HG03442 (cell line): ENCODE data around the gene AK5.
A peak's percentile ranks its signal among the peaks of the same experiment; 100 is the strongest.
"Not testable (repeated sequence)": the region's sequence is repeated elsewhere in the genome, so short reads cannot be mapped to it uniquely, and the experiment has no call there.

ENCODE experiments used
- ATAC-seq: cut with Tn5 transposase; IDR thresholded peaks from one replicate; pipeline ENCODE4 v1.9.1; 2021; ENCODE audit warnings: mild to moderate bottlenecking, moderate library complexity; ENCODE audit not compliant: unreplicated experiment

Gene AK5

DNA sequence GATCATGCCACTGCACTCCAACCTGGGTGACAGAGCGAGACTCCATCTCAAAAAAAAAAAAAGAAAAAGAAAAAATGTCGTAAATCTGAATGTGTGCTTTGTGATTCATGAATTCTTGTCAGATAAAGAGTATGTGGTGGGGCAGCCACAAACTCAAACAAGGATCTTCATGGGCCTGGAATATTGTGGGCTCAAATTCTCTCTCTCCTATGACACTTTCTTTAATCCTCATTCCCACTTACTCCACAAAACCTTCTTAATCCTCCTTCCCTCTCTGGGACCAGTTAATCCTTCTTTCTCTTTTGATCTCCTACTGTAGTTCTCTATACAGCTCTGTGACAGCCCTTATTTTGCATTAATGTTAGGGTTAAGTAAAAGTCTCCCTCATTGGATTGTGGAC is 112.3 kb downstream of the AK5 start:
- ATAC-seq, result no peak

DNA sequence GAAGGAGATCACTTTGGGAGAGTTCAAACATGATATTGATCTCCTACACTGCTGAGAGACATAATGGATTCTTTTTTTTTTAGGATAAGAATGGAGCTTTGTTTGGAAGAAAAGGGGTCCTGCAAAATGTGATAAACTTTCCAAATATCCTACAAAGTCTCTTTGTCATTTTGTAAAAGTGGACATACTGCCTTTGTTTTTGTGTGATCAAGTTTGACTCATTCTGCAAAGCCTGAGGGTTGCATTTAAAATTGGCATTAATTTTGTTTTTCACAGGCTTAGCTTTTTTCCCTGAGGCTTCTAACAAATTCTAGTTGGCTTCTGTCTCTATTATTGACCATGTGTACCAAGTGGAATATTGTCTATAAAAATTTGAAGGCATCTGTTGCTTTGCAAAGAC is 113.2 kb downstream of the AK5 start:
- ATAC-seq, result no peak

DNA sequence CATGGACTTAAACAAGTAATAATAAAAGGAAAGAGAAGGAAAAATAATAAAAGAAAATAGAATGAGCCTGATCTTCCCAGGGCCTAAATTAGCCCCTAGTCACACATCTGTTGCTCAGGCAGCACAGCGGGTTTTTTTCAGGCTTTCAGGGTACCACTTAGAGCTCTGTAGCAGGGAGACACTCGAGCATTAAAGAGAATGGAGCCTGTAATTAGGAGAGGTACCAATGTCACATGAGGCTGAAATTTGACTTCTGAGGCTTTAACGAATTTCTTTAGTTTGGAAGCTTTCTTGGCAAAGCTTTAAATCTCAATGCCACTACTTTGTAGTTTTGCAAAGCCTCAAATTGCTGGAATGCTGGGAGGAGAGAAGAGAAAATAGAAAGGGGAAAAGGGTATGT is 116.3 kb downstream of the AK5 start:
- no peak for ATAC-seq

DNA sequence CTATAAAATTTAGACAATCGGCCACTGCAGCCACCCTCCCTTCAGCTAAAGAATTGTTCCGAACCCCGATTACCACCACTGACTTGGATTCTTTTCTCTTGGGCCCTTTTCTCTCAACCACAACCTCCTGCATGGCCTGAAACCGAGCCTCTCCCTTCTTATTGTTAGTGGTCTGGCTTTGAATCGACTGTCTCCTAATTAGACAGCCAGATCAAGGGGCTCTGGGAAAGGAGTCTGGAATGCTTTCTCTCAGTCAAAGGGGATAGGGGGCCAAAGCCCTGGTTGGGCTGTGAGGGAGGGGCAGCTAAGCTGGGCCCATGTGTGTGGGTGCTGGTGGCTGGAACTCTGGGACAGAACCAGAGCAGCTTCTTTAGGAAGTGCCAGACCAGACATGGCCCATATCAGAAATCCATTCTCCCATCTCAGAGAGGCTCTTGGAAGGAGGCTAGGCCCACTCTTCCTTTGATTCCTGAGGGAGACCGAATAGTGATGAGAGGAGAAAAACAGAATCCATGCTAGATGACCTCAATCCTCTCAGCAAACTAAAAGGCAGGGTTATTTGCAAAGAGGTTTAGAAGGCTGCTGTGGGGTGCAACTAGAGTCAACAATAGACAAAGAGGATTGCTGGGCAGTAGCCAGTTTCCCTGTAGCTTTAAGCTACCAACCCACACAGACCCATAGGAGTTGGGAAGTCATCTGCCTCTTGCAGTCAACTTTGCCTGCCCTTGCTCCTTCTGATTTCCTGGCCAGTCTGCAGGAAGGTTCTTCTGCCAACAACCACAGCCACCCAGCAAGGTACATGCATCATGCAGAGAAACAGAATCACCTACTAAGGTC is 117.6 kb downstream of the AK5 start:
- no peak for ATAC-seq

DNA sequence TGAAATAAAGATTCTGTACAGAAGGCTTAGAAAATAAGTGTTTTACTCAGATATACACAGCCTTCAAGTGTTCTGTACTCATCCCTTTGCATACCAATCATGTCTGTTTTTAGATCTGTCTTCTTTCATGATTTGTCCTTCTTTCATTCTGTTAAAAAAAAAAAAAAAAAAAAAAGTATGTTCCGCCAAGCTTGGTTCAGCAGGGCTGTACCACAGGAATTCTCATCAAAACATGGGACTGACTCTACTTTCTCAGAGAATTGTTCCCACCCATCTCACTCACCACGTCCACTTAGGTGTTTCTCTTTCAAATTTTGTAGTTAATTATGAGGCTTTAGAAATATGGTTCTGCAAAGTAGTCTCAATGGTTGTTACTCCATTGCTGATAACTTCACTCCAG is 119.0 kb downstream of the AK5 start:
- no peak for ATAC-seq

DNA sequence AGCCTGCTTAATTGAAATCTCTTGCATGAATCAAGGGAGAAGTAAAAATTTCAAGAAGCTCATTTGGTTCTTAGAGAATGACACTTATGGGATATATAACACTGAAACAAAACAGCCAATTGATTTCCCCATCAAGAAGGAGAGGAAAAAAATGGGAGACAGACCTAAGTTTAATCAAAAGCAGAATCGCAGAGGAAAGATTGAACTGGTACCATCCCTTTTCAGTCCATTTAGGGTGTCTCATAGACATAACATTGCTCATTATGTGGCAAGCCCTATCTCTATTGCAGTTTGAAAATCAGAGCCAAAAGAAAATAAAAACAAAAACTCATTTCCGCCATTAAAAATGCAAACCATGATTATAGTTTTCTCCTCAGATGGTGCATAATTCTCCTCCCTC is 119.6 kb downstream of the AK5 start:
- no peak for ATAC-seq

DNA sequence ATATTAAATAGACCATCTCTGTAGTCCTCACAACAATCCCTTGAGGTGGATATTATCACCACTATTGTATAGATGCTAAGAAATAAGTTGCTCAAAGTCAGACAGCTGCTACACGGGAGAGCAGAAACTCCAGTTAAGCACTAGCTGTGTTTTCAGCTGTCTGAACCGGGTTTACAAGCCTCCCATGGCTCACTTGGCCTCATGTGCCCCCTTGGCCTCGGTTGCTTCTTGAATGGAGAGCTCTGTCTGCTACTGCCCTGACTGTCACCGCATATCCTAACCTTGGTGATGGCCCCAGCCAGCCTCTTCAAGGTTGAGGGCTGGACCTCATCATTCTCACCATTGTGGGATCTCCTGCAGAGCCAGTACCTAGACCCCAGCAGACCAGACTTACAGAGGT is 123.4 kb downstream of the AK5 start:
- ATAC-seq, result no peak

DNA sequence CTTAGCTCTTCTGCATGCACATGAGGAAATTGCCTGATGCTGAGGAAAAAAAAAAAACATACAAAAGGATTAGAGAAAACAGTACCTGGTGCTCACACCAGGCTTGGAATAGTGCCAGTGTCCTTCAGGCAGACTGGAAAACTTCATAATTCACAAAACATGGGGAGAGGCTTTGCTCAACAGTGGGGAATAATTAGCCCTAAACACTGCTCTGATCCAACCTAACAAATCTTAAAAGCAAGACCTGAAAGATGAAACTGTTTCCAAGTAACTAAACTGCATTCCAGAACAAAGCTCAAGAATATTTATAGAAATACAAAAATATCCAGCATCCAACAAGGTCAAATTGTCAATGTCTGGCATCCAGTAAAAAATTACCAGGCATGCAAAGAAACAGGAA is 124.8 kb downstream of the AK5 start:
- no peak for ATAC-seq

DNA sequence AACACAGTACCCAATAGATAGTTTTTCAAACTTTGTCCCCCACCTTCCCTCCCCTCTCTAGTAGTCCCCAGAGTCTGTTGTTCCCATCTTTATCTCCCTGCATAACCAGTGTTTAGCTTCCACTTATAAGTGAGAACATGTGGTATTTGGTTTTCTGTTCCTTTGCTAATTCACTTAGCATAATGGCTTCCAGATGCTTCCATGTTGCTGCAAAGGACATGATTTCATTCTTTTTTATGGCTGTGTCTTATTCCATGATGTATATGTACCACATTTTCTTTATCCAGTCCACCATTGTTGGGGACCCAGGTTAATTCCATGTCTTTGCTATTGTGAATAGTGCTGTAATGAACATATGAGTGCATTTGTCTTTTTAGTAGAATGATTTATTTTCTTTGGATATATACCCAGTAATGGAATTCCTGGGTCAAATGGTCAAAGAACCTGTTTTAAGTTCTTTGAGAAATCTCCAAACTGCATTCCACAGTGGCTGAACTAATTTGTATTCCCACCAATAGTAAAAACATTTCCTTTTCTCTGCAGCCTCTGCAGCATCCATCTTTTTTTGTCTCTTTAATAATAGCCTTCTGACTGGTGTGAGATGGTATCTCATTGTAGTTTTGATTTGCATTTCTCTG is 126.0 kb downstream of the AK5 start:
- no peak for ATAC-seq

DNA sequence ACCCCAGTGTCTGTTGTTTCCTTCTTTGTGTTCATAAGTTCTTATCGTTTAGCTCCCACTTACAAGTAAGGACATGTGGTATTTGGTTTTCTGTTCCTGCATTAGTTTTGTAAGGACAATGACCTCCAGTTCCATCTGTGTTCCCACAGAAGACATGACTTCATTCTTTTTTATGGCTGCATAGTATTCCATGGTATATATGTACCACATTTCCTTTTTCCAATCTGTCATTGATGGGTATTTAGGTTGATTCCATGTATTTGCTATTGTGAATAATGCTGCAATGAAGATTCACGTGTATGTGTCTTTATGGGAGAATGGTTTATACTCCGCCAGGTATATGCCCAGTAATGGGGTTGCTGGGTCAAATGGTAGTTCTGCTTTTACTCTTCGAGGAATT is 127.1 kb downstream of the AK5 start:
- not testable (repeated sequence) for ATAC-seq

DNA sequence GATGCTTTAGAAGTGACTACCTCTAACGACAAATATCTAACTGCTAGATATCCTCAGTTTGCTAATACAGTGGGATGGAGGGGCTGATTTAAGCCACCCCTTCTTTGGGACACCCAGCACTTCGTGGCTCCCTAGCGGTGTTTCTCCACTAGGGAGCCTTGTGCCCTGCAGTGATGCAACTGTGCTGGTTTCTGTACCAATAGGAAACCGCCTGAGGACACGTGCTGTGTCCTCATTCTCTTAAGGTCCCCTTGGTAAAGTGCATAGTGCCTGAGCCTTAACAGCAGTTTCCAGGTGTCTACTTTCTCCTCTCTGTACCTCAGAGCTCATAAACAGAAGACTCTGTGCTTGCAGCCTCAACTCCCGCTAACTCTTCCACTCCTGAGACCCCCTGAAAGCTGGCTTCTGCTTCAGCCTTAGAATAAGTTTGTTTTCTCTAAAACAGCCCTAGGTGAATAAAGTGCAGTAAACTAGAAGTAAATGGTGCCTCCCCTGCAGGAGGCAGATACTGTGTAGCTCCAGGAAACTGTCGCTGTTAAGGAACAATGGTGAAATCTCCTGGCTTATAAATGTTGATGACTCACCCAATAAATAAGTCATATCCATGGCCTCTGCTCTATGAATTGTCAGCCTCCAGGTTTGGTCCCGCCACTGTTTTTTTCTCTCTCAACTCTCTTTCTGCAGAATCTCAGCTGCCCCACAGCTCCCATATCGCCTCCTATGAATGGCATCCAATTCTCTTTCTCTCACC is 130.4 kb downstream of the AK5 start:
- ATAC-seq, result no peak

DNA sequence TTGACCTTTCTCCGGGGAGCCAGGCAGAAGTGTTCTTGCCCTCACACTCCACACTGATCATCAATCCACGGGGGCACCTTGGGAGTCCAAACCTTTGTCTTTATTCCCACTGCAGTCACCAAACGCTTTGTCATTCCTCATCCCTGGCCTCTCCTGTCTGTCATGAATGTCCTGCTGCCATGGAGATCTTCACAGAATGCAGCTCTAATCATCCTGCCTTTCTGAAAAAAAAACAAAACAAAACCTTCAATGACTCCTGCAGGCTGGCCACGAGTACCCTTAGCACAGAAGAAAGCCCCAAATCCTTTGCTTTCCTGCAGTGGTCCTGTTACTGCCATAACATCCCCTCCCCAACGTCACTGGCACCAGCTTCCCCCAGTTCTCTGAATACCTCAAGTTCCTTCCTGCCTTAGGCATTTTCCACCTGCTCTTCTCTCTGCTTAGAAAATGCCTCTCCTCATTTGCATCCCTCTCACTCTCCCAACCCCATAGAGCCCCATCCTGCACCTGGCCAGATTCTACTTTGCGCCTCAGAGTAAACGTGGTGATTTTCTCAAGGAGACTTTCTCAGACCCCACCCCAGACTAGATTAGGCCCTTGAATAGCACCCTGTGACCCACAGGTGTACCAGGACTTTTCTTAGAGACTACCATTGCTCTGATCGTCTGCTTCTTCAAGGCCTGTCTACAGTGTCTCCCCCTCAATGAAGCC is 131.2 kb downstream of the AK5 start:
- peak; percentile 25 for ATAC-seq

DNA sequence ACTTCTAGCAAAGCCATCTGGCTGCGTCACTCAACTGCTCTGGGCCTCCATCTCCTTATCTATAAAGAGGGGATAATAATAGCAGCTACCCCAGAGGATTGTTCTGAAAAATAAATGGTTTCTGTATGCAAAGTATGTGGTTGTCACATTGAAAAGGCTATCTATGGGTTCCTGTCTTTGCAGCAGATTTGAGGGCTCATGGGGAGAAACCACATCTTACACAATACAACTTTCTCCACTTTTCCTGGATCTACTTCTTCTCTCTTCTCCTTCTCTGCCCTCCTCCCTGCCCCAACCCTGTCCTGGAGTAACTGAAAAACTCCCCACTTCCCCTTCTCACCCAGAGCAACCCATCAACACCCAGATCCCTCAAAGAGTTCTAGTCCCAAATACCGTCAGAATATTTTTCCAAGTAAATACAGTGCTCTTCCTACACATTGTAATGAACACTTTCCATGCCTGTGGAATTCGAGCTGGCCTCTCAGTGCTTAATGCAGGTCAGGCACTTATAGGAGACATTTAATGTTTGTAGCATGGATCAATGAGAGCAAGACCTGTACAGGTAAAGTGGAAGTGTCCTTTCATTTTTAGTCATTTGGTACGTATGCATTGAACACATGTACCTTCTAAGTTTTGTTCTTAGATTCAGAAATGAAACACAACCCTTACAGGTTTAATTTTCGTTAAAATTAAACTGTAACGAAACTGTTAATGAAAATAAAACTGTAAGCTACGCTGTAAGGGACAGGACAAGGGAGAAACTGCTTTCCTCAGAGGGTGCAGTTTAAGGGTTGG is 131.9 kb downstream of the AK5 start:
- peak; percentile 84 for ATAC-seq

DNA sequence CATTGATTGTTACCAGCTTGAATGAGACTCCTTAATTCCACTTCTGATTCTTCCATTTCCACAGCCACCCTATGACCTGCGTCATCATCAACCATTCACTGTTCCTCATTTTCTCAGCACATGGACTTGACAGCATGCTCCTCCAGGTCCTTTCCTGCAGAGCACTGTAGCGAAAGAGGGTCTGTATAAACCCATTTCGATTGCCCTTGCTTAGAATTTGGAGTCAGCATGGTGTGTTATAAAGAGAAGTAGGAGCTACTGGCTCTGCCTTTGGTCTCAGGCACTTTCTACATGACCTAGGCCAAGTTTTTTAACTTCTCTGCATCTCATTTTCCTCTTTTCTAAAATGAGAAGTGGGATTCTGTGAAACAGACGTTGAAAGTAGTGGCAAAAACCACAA is 133.8 kb downstream of the AK5 start:
- ATAC-seq, result no peak

DNA sequence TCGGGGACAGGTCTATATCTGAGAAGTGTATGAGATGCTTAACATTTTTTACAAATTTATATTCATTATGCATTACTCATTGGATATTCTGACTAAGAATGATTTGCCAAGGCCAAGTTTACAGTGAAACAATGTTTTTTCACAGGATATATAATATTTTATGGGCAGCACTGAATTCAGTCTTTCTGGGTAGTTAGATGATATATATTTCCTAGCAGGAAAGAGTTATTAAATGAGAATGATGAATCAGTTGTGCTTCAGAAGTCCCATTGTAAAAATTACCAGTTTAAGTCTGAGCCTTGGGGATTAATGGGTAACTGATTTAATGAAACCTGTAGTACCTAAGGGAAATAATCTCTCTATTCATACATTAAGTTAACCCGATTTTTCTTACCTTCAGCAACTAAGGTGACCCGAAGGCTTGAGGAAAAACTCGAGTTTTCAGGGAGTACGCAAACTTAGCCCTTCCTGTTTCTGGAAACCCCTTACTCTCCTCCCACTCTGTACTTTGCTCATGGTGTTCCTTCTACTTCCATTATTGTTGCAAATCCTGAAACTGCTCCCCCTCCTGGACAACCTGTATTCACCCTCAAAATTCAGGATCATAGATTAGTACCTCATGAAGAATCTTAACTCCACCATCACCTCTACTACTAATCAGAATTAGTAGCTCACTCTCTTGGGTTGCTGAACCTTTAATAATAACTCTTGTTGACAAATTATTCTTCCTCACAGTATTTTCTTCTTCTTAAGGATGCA is 135.1 kb downstream of the AK5 start:
- no peak for ATAC-seq

DNA sequence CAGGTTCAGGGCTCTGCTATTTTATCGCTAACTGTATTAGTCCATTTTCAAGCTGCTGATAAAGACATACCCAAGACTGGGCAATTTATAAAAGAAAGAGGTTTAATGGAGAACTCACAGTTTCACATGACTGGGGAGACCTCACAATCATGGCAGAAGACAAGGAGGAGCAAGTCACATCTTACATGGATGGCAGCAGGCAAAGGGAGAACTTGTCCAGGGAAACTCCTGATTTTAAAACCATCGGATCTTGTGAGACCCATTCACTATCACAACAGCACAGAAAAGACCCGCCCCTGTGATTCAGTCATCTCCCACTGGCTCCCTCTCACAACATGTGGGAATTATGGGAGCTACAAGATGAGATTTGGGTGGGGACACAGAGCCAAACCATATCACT is 136.2 kb downstream of the AK5 start:
- ATAC-seq, result not testable (repeated sequence)

DNA sequence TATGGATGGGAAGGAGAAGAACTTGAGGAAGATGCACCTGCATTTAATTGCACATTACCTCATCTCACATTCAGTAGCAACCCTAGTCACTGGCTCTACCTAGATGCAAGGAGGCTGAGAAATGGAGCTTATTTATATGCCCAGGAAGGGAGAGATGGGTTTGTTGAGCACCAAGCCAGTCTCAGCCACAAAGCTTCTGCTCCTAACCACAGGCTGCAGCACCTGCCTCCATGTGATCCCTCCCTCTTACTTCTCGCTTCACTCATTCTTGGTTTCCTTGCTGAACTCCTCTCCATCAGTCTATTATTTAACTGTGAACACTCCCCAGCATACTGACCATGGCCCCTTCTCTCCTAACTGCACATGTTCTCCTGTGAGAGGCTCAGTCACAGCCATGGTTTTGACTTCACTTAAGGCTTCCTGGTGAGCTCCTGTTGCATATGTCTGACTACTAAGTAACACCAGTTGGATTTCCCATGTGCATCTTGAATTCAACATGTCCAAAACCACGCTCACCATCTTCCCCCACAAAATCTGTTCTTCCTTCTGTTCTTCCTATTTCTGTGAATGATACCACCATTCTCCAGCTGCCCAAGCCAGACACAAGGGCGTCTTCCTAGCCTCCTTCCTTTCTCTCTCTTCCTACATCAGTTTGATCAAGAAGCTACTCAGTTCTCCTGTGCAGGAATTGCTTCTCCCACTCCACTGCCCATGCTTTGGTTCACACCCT is 139.8 kb downstream of the AK5 start:
- no peak for ATAC-seq

DNA sequence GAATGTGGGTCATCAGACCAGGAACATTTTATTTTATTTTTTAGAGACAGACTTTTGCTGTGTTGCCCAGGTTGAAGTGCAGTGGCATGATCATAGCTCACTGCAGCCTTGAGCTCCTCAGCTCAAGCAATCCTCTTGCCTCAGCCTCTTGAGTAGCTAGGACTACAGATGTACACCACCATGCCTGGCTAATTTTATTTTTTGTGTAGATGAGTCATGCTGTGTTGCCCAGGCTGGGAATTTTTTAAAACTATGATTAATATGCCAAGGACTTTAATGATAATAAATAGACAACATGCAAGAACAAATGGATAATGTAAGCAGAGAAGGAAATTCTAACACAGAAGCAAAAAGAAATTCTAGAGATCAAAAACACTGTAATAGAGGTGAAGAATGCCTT is 142.4 kb downstream of the AK5 start:
- no peak for ATAC-seq

DNA sequence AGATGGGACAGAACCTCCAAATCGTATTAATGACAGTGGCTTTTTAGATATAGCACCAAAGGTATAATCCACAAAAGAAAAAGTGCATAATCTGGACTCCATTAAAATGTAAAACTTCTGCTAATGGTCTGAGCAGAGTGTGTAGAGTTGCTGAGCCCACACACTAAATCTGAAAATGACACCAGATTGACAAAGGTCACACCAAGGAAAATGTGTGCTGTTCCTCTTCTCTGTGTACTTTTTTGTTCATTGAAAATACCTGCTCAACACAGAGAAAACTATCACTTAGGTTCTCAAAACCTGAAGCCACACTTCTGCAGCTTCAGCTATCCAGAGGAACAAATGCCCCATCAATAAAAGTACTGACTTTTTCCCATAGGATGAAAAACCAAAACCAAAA is 146.2 kb downstream of the AK5 start:
- ATAC-seq, result no peak
